H1 (cell line): ENCODE results near the gene ERC1. TPM values are rescaled to one million over a fixed set of nuclear protein-coding genes. Genes with fewer than 3 reads are reported as not detected.

Source experiments
- CEBPB ChIP-seq: IDR thresholded peaks from 2 replicates; pipeline ENCODE4 v1.6.1; 2012; ENCODE audit warnings: low read depth, low read length
- JUND ChIP-seq: IDR thresholded peaks from 2 replicates; pipeline ENCODE4 v1.6.1; 2011; ENCODE audit warnings: mild to moderate bottlenecking, improper control_type of control experiment, low read length
- RFX5 ChIP-seq: IDR thresholded peaks from 2 replicates; pipeline ENCODE4 v1.6.1; 2011; ENCODE audit warnings: low read depth, low read length, improper control_type of control experiment, borderline replicate concordance
- polyA plus RNA-seq, 7 experiments: library from polyadenylated mRNA; depleted of rRNA in 3 of 7; stranded (reverse) in 5 of 7; unstranded in 2 of 7; fragments of >200 nt in 5 of 7; fragments of 200-250 nt in 2 of 7; gene quantifications; 1 replicate in 5 of 7; 2 replicates in 1 of 7; 4 replicates in 1 of 7; pipeline versions ENCODE4 v1.2.1 to v1.2.3, GENCODE V29; 2011 to 2013; ENCODE audit warnings: missing spikeins in 2 of 7, mixed read lengths in 2 of 7
- total RNA-seq: library from RNA; stranded (reverse); fragmentation: NEBNext Ultra II Directional; extraction: Animal tissue kit (Norgen Biotek cat#: 25700); gene quantifications from 2 replicates; pipeline ENCODE4 v1.2.1, GENCODE V29; 2021

ERC1 gene
- total and polyA plus RNA-seq, 2 of the 8 experiments (the other 6 are each of a cell fraction or from before 2014, with no cell fraction given) = 7.8 to 45.7 TPM

DNA sequence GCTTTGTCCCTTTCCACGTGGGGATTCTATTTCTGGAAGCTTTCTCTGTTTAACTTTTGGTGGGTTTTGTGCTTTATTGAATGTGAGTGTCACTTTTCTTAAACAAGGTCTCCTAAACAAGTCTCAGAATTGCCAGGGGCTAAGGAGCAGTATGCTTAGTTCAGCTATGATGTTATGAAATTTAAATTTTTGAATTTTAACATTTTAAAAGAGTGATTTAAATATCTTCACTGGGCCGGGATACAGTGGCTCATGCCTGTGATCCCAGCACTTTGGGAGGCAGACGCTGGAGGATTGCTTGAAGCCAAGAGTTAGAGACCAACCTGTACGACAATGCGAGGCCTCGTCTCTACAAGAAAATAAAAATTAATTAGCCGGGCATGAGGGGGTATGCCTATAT is 276.2 kb downstream of the ERC1 start (continued):
- TF ChIP-seq CEBPB (no peak), RFX5 (no peak), JUND (no peak)
